Vagina (tissue), 2 donors: Measurements from ENCODE around the gene DOCK11. TPM values are rescaled to one million over a fixed set of nuclear protein-coding genes. Genes with fewer than 3 reads are reported as not detected.

Source experiments
- DNase-seq, 2 donors: peaks; one replicate each; pipeline ENCODE4 v3.0.0-alpha.2; 2017; ENCODE audit errors: extremely low spot score in 2 of 2
- H3K27ac ChIP-seq: fragments of 200-600 bp; sonication (generic); one replicate; pipeline ENCODE4 v1.5.1; 2019
- H3K27me3 ChIP-seq: fragments of 200-600 bp; sonication (generic); one replicate; pipeline ENCODE4 v1.5.1; 2019
- H3K36me3 ChIP-seq, 2 donors: fragments of 200-600 bp; sonication (generic); one replicate each; pipeline ENCODE4 v1.5.1; 2017 to 2019
- H3K4me1 ChIP-seq: fragments of 200-600 bp; sonication (generic); one replicate; pipeline ENCODE4 v1.5.1; 2019
- H3K4me3 ChIP-seq, 2 donors: fragments of 200-600 bp; sonication (generic); 1 replicate in 1 of 2; 2 replicates in 1 of 2; pipeline ENCODE4 v1.5.1; 2016 to 2019
- H3K9me3 ChIP-seq: fragments of 200-600 bp; sonication (generic); one replicate; pipeline ENCODE4 v1.5.1; 2019
- POLR2A ChIP-seq, 2 donors: fragments of 450-650 bp; IDR thresholded peaks; one replicate each; pipeline ENCODE4 v1.6.1; 2017; ENCODE audit warnings: antibody characterized with exemption in 2 of 2, mild to moderate bottlenecking in 2 of 2, moderate library complexity in 2 of 2
- POLR2AphosphoS5 ChIP-seq, 2 donors: sonication (generic); formaldehyde crosslinking; IDR thresholded peaks; one replicate each; pipeline ENCODE4 v1.9.0; 2017; ENCODE audit warnings: antibody characterized with exemption in 2 of 2, mild to moderate bottlenecking in 2 of 2, low read depth in 1 of 2; ENCODE audit not compliant: insufficient read depth in 1 of 2
- intact Hi-C: fragments of 100-400 bp; cut with DNase I; formaldehyde crosslinking; loops from one replicate; pipeline ENCODE4 v1.15.1; 2023
- small RNA-seq: library from RNA; depleted of rRNA; stranded (forward); fragments of <200 nt; gene quantifications from one replicate; pipeline ENCODE3, GENCODE V24; 2016
- total RNA-seq: library from RNA; depleted of rRNA; stranded (reverse); fragments of >200 nt; gene quantifications from one replicate; pipeline ENCODE4 v1.2.3, GENCODE V29; 2016

The DOCK11 gene
- total RNA-seq, 1 donor from 2014 or later = 20.6 TPM

DNA sequence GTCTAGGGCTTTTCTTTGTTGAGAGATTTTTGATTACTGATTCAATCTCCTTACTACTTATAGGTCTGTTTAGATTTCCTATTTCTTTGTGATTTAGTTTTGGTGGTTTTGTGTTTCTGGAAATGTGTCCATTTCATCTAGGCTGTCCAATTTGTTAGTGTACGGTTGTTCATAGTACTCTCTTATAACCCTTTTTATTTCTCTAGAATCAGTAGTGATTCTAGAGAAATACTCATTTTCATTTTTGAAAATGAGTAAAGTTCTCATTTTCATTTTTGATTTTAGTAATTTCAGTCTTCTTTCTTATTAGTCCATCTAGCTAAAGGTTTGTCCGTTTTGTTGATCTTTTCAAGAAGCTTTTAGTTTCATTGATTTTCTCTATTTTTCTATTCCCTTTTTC, 239.3 kb downstream of the DOCK11 start:
- DNase-seq = no peak
- Histone ChIP-seq H3K27ac (no peak overlapping the region), H3K4me1 (peaks cover 9% of the 10 kb centered on the region), H3K9me3 (no peaks in the 10 kb centered on the region), H3K27me3 (no peaks in the 10 kb centered on the region), H3K36me3 (no peaks in the 10 kb centered on the region), H3K4me3 (no peak overlapping the region)
- intact Hi-C loops = no loop called here
- no peak for TF ChIP-seq POLR2A (IDR thresholded peaks at IDR 0.05)
- TF ChIP-seq POLR2AphosphoS5 (IDR thresholded peaks at IDR 0.05; ENCODE audit: insufficient read depth in 1 of 2, low read depth in 1 of 2) = no peak

Small RNA genes within 50 kb of the gene (small RNA-seq; reads per million reads assigned to genes)
- not detected for gene RF00019

Other genes starting within 250 kb of the DOCK11 start
- gene WDR44, start 149.7 kb upstream of the DOCK11 start, total RNA-seq = 22.1 TPM
- gene IL13RA1, start 231.8 kb downstream of the DOCK11 start, total RNA-seq = 25.8 TPM